ENCODE data around the gene MDK.
"Not testable (repeated sequence)": the region's sequence is repeated elsewhere in the genome, so short reads cannot be mapped to it uniquely, and the experiment has no call there.

Gene MDK

GRCh38 chr11:46369458-46370152, 11.9 kb upstream of the MDK start:
- no peak for DNase-seq (ENCODE audit: low read depth)

GRCh38 chr11:46370253-46370652, 11.2 kb upstream of the MDK start:
- DNase-seq (ENCODE audit: low read depth): no peak

GRCh38 chr11:46371262-46371661, 10.2 kb upstream of the MDK start:
- DNase-seq (ENCODE audit: low read depth): not testable (repeated sequence)

- no peak for DNase-seq (ENCODE audit: low read depth)
These were observed 9.4 kb upstream of the MDK start for GRCh38 chr11:46372086-46372485.

DNA sequence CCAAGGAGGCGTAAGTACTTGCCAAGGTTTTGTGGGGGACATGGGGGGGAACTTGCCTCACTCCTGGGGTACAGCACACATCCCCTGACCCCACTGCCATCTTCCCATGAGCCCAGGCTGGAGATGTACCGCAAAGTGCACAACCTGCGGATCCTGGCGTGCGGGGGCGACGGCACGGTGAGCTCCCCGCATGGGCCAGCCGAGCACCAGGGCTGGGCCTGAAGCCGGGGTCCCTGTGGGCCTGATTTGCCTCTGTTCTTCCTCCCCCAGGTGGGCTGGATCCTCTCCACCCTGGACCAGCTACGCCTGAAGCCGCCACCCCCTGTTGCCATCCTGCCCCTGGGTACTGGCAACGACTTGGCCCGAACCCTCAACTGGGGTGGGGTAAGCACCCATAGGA, 9.0 kb upstream of the MDK start:
- DNase-seq (ENCODE audit: low read depth): not testable (repeated sequence)

DNA sequence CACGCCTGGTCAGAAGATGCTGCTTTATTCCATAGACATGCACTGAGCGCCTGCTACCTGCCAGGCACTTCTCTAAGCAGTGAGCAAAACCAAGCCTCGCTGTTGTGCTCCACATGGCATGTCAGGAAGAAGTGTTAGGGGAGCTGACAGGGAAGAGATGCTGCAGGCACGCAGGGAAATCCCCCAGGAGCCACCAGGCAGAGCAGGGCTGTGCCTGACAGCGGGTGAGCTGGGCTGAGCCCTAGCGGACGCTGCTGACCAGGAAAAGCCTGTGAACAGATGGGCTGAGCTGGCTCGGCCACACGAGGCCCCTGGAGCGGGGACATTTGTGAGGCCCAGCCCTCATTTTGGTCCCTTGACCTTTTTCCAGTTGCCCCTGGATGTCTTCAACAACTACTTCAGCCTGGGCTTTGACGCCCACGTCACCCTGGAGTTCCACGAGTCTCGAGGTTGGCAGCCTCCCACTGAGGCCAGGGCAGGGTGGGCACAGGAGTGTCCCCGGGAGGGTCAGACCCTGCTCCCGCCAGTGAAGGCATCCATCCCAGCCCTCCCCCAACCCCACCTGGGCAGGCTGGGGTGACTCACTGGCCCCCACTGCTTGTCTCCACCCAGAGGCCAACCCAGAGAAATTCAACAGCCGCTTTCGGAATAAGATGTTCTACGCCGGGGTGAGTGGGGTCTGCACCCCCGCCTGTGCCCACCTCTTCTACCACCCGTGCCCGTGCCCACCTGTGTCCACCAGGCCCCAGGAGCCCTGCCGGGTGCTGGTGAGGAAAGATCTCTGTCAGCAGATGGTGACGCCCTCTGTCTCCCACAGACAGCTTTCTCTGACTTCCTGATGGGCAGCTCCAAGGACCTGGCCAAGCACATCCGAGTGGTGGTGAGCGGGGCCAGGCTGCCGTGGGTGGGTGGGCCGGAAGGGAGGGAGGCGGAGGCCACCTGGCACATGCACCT, 7.4 kb upstream of the MDK start:
- no peak for DNase-seq (ENCODE audit: low read depth)

GRCh38 chr11:46374815-46375214, 6.7 kb upstream of the MDK start:
- no peak for DNase-seq (ENCODE audit: low read depth)

DNA sequence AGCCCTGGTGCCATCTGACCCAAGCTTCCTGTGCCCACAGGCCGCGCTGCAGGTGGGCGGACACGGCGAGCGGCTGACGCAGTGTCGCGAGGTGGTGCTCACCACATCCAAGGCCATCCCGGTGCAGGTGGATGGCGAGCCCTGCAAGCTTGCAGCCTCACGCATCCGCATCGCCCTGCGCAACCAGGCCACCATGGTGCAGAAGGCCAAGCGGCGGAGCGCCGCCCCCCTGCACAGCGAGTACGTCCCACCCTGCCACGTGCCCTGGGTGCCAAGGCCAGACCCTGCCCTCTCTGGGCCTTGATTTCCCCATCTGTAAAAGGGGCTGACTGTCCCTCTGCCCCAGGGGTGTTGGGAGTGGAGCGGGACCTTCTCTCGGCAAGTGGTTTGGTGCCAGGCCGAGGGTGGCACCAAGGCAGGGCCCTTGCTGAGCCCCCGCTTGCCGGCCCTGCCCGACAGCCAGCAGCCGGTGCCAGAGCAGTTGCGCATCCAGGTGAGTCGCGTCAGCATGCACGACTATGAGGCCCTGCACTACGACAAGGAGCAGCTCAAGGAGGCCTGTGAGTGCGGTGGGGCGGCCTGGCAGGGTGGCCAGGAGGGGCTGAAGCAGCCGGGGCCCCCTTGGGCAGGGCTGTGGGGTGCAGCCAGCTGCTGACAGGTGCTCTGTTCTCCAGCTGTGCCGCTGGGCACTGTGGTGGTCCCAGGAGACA, 5.9 kb upstream of the MDK start:
- no peak for DNase-seq (ENCODE audit: low read depth)

DNA sequence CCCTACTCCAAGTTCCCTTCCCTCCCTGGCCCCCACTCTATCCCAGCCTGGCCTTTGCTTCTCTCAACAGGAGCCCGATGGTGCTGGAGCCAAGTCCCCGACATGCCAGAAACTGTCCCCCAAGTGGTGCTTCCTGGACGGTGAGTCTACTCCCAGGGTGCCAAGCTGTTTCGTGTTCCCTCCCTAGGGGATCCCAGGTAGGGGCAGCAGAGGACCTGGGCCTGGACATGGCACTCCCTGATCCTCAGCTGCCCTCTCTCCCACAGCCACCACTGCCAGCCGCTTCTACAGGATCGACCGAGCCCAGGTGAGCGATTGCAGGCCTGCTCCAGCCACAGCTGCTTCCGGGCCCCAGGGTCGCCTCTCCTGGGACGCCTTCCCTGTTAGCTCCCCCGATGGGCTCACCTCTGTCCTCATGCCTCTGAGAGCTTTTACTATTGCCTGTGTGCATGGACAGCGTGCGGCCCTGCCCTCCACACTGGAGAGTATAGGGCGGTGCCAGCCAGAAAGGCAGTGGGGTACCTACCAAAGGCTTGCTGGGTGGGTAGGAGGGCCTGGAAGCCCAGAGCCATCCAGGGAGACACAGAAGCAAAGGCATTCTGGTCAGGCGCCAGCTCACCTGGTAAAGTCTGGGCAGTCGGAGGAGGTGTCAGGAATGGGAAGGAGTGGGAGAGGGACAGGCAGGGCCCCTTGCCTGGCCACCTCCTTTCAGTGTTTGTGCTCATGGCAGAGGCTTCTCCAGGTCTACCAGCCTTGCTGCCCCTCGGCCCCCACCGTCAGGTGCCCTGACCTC, 5.0 kb upstream of the MDK start:
- no peak for DNase-seq (ENCODE audit: low read depth)

GRCh38 chr11:46377290-46377689, 4.2 kb upstream of the MDK start:
- no peak for DNase-seq (ENCODE audit: low read depth)

DNA sequence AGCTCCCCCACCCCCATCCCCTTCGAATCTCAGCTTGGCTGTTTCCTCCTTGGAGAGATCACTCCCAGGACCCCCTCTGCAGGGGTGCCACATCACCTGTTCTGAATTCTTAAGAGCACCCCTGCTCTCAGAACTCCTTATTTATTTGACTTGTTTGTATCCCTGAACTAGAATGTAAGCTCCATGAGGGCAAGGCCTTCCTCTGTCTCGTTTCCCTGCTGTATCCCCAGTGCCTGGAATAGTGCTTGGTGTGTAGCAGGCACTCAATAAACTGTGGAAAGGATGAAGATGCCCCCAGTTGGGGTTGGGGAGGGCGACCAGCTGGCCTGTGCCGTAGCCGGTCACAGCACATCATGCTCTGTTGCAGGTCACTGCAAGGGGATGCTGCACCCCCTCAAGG, 3.6 kb upstream of the MDK start:
- DNase-seq (ENCODE audit: low read depth): no peak

DNA sequence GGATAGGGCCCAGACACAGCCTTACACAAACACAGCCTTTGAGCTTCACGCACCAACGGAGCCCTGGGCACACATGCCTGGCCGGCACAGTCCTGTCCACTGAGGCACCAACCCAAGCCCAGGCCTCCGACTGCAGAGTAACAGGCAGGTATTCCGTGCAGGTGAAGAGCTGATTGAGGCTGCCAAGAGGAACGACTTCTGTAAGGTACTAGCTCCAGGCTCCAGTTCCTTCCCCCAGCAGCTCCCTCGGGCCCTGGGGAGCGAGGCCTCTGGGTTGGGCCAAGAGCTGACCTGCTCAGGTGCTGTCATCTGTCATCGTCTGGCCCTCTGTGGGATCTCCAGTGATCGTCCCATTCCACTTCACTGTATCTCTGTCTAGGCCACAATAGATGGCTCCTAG, 3.2 kb upstream of the MDK start:
- no peak for DNase-seq (ENCODE audit: low read depth)

- DNase-seq (ENCODE audit: low read depth): no peak
These were observed 2.5 kb upstream of the MDK start for GRCh38 chr11:46378811-46379481.

GRCh38 chr11:46379482-46380293, 1.8 kb upstream of the MDK start:
- not testable (repeated sequence) for DNase-seq (ENCODE audit: low read depth)

DNA sequence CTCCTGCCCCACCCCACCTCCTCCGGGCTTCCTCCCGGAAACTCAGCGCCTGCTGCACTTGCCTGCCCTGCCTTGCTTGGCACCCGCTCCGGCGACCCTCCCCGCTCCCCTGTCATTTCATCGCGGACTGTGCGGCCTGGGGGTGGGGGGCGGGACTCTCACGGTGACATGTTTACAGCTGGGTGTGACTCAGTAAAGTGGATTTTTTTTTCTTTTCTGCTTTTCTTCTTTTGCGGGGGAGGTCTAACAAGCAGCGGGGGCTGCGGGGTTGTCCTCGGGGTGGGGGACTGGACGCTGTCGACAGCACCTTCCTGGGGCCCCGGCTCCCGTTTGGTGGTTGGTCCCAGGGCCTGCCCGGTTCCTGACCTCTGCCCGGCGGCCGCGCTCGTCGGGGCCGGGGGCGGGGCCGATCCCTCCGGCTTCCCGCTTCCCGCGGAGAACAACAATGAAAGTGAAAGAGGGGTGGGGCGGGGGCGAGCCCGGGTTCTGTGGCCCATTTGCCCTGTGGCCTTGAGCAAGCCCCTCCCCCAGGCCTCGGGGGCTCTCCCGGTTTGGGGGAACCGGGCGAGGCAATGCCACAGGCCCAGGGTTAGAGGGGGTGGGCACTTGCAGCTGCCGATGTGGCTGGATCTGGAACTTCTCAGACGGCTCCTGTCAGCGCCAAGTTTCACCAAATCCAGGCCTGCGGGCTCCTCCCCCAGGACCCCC, 975 bp upstream of the MDK start:
- no peak for DNase-seq (ENCODE audit: low read depth)

- DNase-seq (ENCODE audit: low read depth): no peak
These were observed 563 bp downstream of the MDK start for GRCh38 chr11:46381819-46382645.

DNA sequence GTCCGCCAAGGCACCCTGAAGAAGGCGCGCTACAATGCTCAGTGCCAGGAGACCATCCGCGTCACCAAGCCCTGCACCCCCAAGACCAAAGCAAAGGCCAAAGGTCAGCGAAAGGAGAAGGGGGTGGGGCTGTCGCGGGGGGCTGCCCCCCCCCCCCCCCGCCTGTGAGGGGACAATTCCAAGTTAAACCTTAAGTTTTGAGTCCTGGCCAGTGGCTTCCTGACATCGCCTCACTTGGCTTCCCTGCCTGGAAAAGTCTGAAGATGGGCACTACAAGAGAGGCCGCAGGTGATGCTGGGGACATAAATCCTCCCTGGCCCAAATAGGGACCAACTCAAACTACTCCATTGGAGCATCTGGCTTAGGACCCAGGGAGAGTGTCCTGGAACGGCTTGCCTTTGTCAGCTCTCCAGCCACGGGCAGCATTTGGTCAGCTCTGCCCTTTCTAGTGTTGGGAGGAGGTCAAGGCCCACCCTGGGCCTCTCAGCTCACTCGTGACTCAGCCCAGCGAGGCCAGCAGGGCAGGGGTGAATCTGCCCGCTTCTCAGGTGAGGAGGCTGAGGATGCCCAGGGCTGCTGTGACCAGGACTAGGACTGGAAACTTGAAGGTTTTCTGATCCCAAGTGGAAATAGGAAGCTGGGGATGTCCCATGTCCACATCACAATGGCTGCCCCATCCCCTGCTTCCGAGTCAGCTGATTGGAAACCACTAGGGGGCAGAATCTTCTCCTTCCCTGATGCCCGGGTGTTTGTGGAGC, 1.4 kb downstream of the MDK start:
- DNase-seq (ENCODE audit: low read depth): no peak

DNA sequence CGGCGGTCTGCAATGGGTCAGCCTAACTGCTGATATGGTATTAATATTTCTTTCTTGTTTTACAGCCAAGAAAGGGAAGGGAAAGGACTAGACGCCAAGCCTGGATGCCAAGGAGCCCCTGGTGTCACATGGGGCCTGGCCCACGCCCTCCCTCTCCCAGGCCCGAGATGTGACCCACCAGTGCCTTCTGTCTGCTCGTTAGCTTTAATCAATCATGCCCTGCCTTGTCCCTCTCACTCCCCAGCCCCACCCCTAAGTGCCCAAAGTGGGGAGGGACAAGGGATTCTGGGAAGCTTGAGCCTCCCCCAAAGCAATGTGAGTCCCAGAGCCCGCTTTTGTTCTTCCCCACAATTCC, 1.9 kb downstream of the MDK start:
- DNase-seq (ENCODE audit: low read depth): no peak

All from GM04504 (cell line).